AG09309 (cell line): Measurements from ENCODE around the gene ZCCHC8.
A peak's percentile ranks its signal among the peaks of the same experiment; 100 is the strongest.

Experiments used
- DNase-seq: peaks from one replicate; pipeline ENCODE4 v3.0.0-alpha.2; 2010; ENCODE audit warnings: low read depth
- H3K4me3 ChIP-seq: 2 replicates; pipeline ENCODE4 v1.5.1; 2011; ENCODE audit warnings: mild to moderate bottlenecking, low read depth, low read length, moderate library complexity; ENCODE audit not compliant: control insufficient read depth
- CTCF ChIP-seq: IDR thresholded peaks from 2 replicates; pipeline ENCODE4 v1.5.1; 2011; ENCODE audit warnings: mild to moderate bottlenecking, low read depth, low read length, inconsistent platforms; ENCODE audit not compliant: insufficient read depth, control insufficient read depth; ENCODE audit errors: missing control alignments

ZCCHC8 gene

GRCh38 chr12:122523280-122523679 lies 22.5 kb upstream of the ZCCHC8 start:
- H3K4me3 ChIP-seq, result no peak overlapping the region

GRCh38 chr12:122520676-122521075 lies 19.9 kb upstream of the ZCCHC8 start:
- H3K4me3 ChIP-seq, result no peak overlapping the region
- no peak for DNase-seq
- TF ChIP-seq CTCF, result no peak

More at GRCh38 chr12:122523280-122523679, 22.5 kb upstream of the ZCCHC8 start:
- DNase-seq, result peak; percentile 17
- TF ChIP-seq CTCF, result no peak

- no peak overlapping the region for H3K4me3 ChIP-seq
Measured at GRCh38 chr12:122519418-122519817, 18.7 kb upstream of the ZCCHC8 start.

GRCh38 chr12:122518908-122519307 lies 18.2 kb upstream of the ZCCHC8 start:
- no peak overlapping the region for H3K4me3 ChIP-seq
- DNase-seq, result no peak
- no peak for TF ChIP-seq CTCF

More at GRCh38 chr12:122519418-122519817, 18.7 kb upstream of the ZCCHC8 start:
- no peak for DNase-seq
- no peak for TF ChIP-seq CTCF

- no peak overlapping the region for H3K4me3 ChIP-seq
- DNase-seq, result peak; percentile 92
- TF ChIP-seq CTCF, result no peak
Measured at GRCh38 chr12:122517877-122518276, 17.1 kb upstream of the ZCCHC8 start.

- no peak overlapping the region for H3K4me3 ChIP-seq
- no peak for DNase-seq
- no peak for TF ChIP-seq CTCF
Measured at GRCh38 chr12:122516544-122517361, 16.0 kb upstream of the ZCCHC8 start.

GRCh38 chr12:122515275-122515674 lies 14.5 kb upstream of the ZCCHC8 start:
- H3K4me3 ChIP-seq, result no peak overlapping the region
- no peak for TF ChIP-seq CTCF
- no peak for DNase-seq
